A172 (cell line): Measurements from ENCODE around the gene PLCB1. TPM values are rescaled to one million over a fixed set of nuclear protein-coding genes. Genes with fewer than 3 reads are reported as not detected.
"Not testable (repeated sequence)": the region's sequence is repeated elsewhere in the genome, so short reads cannot be mapped to it uniquely, and the experiment has no call there.

Source experiments
- DNase-seq: peaks from one replicate; pipeline ENCODE4 v3.0.0-alpha.2; 2015; ENCODE audit warnings: low spot score
- total RNA-seq: library from RNA; depleted of rRNA; stranded (reverse); fragments of >200 nt; shearing (Covaris generic); gene quantifications from 2 replicates; pipeline ENCODE4 v1.2.3, GENCODE V29; 2014

PLCB1 gene
- total RNA-seq, 1 experiment from 2014 or later: 0.43 TPM

DNA sequence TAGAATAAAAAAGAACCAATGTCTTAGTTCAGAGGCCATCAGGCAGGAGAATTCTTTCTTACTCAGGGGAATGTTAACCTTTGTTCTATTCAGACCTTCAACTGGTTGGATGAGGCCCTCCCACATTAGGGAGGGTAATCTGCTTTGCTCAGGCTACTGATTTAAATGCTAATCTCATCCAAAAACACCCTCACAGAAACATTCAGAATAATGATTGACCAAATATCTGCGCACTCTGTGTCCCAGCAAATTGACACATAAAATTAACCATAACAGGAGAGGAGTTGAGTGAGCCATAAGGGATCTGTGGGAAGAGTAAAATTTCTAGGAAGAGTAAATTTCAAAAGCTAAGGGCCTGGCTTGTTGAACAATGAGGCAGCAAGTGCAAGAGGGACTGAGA lies 702.8 kb downstream of the PLCB1 start:
- DNase-seq: no peak

DNA sequence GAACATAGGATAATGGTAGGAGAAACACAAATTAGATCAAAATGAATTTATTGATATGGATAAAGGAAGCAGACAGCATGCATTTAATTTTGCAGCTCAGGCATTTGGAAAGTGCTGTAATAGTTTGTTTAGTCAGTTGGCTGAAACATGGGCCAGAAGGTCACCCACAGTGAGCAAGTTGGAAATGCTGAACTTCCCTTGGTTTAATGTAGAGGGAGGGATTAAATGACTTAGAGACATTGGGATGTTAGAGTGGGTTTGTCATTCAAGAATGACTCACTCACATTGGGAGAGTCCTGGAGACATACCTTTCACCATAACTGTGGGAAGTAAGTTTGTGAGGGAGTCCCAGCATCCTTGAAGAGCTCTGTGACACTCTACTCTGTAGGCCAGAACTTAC lies 705.3 kb downstream of the PLCB1 start:
- peak; percentile 73 for DNase-seq

DNA sequence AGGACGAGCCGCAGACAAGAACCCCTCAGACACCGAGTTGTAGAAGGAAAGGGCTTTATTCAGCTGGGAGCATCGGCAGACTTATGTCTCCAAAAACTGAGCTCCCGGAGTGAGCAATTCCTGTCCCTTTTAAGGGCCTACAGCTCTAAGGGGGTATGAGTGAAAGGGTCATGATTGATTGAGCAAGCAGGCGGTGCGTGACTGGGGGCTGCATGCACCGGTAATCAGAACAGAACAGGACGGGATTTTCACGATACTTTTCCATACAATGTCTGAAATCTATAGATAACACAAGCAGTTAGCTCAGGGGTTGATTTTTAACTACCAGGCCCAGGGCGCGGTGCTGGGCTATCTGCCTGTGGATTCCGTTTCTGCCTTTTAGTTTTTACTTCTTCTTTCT lies 710.5 kb downstream of the PLCB1 start:
- DNase-seq: no peak

DNA sequence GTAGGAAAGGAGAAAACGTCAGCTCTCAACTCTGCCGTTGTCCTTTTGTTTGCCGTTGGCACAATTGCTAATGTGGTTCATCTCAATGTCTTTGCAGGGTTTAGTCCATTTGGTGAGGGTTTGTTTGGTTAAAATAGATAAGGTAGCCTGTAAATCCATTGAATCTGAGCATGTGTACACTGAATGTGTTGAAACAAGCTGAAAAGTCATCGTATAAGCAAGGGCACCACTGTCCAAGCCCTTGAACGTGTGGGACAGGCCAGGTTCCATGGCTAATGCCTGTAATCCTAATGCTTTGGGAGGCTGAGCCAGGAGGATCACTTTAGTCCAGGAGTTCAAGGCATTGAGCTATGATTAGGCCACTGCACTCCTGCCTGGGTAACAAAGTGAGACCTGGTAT lies 712.1 kb downstream of the PLCB1 start:
- no peak for DNase-seq

DNA sequence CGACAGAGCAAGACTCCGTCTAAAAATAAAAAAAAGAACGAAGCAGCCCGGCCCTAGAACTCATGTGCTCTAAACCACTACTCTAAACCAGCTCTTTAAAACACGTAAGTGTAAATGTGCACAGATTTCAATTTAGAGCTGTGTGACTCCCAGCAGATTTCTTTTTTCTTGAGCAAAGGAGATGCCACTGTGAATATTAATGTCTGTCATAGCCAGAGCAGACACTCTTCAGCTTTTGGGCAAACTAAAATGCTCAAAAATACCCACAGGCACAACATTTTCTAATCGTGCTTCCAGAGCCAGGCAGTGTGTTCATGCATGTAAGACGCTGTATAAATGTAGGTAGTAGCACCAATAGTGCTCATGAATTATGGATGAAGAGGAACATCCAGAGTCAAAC lies 717.9 kb downstream of the PLCB1 start:
- no peak for DNase-seq

DNA sequence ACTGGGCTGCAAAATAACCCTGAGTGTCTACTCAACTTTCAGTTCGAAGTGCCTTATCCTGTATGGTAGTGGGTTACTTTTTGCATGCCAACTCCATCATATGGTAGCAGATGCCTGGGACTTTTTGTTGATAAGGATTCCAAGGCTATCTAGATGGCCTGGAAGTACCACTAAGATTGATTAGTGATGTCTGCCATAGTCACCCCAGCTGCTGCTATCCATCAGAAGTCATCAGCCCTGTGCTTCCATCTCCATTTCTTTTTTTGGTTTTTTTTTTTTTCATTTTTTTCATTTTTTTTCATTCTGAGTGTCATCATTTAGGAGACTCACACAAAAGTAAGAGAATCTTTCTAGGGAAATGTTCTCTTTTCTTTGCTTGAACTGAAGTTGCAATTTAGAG lies 719.4 kb downstream of the PLCB1 start:
- no peak for DNase-seq

DNA sequence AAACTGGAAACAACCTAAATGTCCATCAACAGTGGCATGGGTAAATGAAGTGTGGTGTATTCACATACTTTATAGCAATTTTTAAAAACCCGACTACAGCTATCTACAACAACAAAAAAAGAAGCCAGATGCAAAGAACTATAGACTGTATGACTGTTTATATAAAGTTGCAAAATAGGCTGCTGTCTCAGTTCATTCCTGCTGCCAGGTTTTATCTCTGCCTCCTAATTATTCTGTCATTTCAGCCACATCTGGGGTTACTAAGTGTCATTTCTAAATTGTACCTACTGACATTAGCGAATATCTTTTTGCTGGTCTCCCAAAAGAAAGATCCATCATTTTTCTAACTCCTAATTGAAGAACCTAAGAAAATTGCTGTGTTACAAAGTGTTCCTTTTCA lies 719.9 kb downstream of the PLCB1 start:
- not testable (repeated sequence) for DNase-seq

DNA sequence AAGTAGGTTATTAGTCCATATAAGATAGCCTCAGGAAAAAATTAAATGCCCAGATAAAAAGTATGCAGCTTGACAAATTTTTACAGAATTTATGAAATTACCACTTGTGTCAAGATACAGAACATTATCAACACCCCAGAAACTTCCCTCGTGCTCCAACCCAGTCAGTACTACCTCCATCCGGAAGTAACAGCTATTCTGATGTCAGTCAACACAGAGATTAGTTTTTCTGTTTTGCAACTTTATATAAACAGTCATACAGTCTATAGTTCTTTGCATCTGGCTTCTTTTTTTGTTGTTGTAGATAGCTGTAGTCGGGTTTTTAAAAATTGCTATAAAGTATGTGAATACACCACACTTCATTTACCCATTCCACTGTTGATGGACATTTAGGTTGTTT lies 721.1 kb downstream of the PLCB1 start:
- not testable (repeated sequence) for DNase-seq

DNA sequence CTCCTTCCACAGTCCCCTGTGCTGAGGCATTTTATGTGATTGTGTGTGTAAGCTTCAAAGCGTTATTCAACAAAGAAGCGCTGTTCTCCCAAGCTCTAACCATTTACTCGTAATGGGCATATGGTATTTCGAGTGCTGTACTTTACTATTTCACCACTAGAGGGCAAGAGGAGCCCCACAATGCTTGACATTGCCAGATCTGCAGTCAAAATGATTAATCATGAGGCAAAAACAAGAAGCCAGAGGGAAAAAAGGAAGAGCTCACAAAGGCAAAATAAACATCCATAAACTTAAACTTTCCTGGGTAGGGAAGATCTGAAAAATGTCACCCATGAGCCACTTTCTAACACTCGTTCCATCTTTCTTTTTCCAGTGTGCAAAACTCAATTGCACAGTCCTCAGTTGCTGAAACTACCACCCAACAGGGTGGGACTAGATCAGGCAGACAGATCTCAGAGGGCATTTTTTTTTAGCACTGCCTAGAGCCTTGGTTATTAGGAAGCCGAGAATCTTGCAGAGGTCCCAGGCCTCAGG lies 721.8 kb downstream of the PLCB1 start:
- peak; percentile 85 for DNase-seq

DNA sequence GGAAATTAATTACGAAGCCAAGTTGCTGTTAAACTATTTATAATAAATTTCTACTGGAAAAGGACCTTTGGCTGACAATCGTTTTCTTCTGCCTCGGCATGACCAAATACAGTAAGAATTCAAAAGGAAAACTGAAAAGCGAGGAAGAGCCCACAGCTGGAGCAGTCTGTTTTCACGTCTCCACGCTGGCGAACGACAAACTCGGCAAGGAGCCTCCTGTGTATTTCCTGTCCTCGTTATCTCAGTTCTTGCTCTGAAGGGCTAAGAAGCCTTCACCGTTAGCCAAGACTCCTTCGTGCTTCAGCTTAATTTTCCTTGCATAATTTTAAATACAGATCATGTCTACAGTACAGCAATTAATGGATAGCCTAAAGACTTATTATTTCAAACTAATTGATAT lies 722.5 kb downstream of the PLCB1 start:
- DNase-seq: peak; percentile 30

DNA sequence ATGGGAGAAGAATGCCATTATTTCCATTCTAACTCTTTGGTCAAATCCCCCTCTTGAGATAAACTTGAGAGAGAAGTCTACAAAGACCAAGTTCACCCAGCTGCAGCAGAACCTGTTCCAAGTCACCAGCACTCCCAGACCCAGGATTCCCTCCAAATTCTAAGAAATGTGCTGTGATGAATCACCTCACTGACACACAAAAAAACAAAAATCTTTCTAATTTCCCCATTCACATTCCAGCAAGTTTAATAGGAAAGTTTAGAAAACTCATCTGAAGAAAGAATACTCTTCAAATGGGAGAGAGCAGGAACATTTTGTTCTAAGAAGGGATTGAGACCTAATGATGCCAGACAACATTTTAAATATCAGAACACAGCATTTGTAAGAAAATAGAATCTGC lies 723.2 kb downstream of the PLCB1 start:
- DNase-seq: peak; percentile 9

DNA sequence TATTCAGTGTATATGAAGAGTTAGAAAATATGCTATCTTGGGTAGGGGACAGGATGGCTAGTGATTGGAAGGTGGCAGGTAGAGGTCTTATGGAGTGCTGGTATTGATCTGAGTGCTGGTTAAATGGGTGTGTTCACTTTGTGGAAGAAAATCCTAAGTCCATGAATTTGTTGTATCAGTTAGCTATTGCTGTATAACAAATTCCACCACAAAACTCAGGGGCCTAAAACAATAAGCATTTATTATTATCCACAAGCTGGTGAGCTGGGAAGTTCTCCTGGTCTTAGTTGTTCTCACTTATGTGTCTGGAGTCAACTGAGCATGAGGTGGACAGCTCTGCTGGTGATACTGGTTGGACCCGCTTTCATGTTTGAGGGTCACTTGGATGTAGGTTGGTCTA lies 724.6 kb downstream of the PLCB1 start:
- no peak for DNase-seq

DNA sequence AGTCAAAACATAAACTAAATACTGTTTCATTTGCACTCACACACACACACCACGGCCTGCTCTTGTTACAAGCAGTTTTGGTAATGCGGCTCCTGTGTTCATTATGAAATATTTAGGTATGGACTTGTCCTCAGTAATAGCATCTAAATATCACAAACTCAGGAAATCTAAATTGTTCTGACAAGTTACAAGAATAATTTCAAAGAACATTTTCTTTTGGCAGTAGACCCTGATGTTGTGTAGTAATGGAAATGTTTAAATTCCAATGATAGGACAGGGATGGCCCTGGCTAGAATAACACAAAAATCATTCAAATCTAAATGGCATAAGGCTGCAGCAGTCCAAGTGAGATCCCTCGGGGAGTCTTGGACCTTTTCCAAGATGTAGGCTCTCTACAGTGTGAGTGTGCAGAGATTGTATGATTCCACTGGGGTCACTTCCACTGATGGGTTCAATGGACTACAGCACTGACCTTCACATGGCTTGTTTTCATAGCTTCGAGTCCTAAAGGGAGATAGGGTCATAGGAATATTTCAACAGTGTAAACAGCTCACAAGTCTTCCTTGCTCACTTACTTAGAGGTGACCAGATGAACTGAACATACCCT lies 726.2 kb downstream of the PLCB1 start:
- no peak for DNase-seq

DNA sequence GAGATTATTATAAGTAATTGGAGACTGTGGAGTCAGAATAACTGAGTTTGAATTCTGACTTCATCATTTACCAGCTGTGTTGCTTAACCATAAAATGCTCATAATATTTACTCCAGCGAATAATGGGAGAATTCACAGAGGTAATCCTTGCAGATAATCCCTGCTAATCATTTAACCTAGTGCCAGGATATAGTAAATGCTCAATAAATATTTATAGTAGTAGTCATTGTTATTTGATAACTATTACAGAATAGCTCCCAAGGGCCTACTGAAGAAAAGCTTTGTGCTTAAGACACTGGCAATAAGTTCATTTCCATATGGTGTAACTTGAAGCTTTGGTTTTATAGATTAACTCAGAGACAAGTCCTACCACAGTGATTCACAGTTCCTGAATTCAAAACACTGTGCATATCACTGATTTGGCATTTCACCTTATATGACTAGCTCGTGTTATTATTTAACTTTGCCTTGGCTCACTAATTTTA lies 728.0 kb downstream of the PLCB1 start:
- peak; percentile 62 for DNase-seq

DNA sequence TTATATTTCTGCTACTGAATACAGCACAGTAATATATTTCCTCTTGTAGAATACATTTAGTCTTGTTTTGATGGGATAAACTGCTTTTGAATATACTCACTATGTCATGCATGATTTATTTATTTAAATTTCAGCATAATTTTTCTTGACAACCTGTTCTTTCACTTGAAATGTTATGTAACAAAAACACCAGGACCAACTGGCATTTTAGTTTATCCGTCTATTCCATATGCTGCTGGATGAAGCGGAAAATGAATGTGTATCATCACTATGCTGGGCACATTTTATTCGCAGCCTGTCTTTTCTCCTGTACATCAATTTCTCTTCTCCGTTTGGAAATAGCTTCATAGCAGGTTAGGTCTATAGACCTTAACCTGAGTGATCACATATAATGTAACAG lies 730.0 kb downstream of the PLCB1 start:
- no peak for DNase-seq

DNA sequence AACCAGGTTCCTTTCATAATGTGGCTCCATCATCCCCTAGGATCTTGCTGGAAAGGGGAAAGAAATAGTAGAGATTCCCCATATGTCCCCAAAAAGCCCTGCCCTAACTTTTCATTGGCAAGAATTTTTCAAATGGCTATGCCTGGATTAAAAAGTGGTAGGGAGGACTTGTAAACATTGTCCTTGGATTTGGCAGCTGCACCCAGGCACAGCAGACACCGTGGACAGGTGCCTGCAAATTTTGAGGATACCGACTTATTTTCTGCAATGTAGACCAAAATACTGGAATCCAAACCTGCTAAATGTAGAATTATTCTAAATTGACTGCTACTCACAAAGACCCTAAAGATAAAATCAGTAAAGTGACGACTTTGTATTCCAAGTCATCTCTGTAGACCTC lies 733.6 kb downstream of the PLCB1 start:
- no peak for DNase-seq

DNA sequence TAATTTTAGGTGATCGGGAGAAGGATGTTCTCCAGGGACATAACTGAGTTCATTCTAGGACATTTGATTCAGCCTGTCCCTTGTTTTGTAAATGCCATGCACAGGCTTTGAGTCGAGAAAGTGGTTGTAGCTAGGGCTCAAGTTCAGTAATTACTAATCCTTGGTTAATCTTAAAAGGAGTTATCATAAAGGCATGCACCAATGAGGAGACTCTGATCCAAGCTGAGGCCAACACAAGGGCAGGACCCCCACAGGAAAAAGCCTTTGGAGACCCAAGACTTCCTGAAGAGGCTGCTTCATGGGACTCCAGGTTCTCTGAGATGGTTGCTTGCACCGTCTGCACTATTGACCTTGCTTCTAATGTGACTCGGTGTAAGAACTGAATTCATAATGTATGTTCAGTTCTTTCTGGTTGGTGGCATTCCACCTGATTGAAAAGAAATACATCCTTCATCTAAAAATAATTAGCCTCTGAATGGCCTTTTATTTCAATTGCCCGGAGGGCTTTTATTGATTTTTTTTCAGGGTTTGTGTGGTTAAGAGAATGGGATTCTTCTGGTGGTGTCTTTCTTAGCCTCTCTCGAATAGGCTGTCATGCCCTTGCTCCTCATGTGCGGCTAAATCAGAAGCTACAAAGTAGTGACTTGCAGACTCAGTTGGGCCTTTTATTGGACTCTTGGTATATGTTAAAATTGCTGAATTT lies 735.1 kb downstream of the PLCB1 start:
- DNase-seq: no peak

DNA sequence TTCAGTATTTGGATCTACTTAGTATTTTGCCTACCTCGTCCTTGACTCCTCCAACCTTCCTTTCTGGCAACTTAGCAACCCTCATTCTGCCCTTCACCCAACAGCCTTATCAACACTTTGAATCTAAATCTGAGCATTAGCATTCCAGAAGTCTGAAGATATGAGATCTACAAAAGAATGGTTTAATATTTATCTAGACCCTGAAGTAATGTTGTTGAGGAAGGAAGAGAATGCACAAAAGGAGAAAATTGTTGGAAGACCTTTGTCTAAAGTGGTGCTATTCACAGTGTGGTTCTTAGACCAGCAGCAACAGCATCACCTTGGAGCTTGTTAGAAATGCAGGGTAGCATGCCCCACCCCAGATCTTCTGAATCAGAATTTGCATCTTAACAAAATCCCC lies 738.6 kb downstream of the PLCB1 start:
- DNase-seq: no peak

DNA sequence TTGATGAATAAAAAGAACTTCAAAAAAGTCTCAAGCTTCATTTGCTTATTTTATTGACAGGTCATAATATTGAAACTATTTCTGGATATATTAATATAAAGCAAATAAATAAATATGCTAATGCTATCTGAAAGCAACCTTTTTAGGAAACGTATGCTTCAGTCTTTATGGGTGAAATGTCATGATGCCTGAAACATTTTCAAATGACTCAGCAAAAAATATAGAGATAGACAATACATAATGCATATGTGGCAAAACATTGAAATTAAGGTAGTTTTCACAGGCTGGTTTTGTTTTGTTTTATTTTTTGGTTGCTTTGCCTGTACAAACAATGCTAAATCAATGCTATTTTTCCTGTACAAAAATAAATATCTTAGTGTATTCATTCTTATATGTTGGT lies 742.4 kb downstream of the PLCB1 start:
- DNase-seq: no peak

DNA sequence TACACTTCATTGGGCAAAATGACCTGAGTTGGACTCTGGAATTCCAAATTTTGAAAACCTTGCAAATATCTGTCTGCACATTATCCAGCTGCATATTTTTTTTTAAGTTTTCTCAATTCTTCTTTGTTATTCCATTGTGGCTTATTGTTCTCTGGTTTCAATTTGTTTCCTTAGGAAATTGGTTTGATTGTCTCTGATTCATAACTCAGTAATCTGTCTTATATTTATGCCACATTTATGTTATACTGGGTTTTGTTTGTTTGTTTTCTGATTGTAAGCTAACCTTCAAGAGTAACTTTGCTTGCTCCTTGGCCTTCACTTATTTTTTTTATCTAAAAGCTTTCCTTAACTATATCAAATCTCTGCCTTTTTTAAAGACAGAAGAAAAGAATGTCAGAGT lies 743.5 kb downstream of the PLCB1 start:
- no peak for DNase-seq

DNA sequence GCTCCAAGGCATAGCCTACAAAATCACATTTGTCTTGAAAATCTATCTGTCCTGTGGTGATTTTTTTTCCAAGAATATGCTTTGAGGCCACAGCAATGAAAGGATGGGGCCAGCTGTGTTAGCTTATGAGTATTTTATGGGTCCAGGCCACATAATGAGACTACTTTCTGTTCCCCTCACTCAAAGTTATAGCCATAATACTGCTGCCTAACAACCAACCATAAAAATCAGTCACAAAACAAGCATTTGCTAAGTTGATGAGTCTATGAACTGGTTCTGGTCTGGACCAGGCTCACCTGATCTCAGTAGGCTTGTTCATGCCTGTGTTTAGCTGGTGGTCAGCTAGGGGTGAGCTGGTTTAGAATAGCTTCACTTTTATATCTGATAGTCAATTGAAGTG lies 744.3 kb downstream of the PLCB1 start:
- DNase-seq: no peak

DNA sequence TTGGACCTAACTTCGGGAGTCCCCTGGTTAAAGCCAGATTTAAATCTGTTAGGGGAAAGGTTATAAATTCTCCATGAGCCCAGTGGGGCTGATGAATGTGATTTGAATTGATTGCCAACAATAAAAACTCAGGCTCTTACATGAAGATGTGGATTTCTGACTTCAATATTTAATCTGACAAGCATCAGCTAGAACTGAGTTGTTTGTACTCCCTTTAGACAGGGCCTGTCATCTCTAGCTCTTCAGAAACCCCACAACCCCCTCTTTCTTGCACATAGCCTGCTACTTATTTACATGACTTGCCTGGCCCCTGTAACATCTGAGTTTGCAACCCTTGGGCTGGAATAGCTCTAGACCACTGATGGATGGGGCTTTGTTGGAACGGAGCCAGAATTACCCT lies 745.2 kb downstream of the PLCB1 start:
- DNase-seq: no peak

DNA sequence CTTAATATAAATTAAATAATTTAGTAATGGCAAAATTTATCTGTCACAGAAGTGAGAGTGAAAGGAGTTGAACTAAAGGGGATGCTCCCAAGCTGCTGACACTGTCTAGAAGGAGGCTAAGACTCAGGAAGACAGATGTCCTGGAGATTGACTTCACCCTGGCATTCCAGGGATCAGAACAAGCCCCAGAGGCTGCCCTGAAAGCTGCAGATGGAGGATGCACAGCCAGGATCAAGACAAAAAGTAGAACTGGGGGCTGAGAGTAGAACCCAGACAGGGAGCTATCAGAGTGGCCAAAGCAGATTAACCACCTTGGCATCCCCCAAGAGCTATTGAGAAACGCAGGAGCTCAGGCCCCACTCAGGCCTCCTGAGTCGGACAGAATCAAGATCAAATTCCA lies 747.6 kb downstream of the PLCB1 start:
- DNase-seq: no peak
